ENCODE data around the gene SMAD1. TPM values are rescaled to one million over a fixed set of nuclear protein-coding genes. Genes with fewer than 3 reads are reported as not detected.

SMAD1 gene
- polyA plus RNA-seq (2011; rRNA removed), result 59.0 and 64.7 TPM in 2 replicates
- polyA minus RNA-seq (2011; rRNA and poly(A)+ RNA removed), result 54.4 and 60.0 TPM in 2 replicates

DNA sequence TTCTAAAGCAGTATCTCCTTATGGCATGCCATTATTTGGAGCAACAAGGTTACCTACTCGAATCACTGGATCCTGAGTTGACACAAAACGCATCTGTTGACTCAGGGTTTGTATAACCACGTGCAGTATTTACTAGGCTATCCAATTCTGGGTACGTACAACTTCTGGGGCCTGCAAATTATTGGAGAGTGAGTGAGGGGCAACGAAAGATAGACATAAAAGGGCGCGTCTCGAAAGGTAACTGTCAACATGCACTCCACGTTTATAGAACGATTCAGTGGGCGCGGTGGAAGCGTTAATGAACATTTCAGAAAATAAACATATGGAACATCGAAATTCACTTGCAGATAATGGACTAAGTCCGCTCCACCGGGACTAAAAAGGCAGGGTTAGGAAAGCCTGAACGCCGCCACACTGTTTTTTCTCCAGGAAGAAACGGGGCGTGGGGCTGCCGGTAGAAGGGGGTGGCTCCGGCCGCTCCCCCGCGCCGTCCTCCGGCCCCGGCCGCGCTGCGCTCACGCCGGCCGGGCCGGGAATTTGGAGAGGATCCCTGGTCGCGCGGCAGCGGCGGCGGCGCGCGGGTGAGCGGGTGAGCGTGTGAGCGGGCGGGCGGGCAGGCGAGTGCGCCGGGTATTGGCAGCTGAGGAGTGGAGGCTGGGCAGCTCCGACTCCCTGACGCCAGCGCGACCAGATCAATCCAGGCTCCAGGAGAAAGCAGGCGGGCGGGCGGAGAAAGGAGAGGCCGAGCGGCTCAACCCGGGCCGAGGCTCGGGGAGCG lies at the start of gene SMAD1:
Gene SMAD1 (plus strand): TSS at position 690 of the 778 bp plus-strand sequence. CDS start 32,761 bp downstream, outside the sequence.
- H3K27me3 ChIP-seq (ENCODE audit: control insufficient read depth, insufficient read depth, low read length), result no peaks in the 10 kb centered on the region
- CTCF ChIA-PET, result interaction anchor here (0.6 kb wide), 1 partner anchor 722 kb away, joined by 3 read pairs; no protein-coding TSS in a partner anchor
- H3K4me3 ChIP-seq (ENCODE audit: low read depth, low read length), result peak within 1 kb of the TSS; percentile 72
- DNase-seq (ENCODE audit: low read depth, low spot score), result peak; percentile 48
- peak within 1 kb of the TSS; percentile 92 for H3K27ac ChIP-seq (ENCODE audit: low read depth, low read length)
- POLR2A ChIA-PET, result interaction anchor here (0.6 kb wide), 2 partner anchors 44 to 60 kb away, joined by 4 to 12 read pairs; no protein-coding TSS in a partner anchor
- TF ChIP-seq, protein P1, sequence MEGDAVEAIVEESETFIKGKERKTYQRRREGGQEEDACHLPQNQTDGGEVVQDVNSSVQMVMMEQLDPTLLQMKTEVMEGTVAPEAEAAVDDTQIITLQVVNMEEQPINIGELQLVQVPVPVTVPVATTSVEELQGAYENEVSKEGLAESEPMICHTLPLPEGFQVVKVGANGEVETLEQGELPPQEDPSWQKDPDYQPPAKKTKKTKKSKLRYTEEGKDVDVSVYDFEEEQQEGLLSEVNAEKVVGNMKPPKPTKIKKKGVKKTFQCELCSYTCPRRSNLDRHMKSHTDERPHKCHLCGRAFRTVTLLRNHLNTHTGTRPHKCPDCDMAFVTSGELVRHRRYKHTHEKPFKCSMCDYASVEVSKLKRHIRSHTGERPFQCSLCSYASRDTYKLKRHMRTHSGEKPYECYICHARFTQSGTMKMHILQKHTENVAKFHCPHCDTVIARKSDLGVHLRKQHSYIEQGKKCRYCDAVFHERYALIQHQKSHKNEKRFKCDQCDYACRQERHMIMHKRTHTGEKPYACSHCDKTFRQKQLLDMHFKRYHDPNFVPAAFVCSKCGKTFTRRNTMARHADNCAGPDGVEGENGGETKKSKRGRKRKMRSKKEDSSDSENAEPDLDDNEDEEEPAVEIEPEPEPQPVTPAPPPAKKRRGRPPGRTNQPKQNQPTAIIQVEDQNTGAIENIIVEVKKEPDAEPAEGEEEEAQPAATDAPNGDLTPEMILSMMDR (IDR thresholded peaks at IDR 0.05; ENCODE audit: low read depth, low read length), result no peak
- H3K9me3 ChIP-seq (ENCODE audit: control insufficient read depth, insufficient read depth, low read length), result no peaks in the 10 kb centered on the region

DNA sequence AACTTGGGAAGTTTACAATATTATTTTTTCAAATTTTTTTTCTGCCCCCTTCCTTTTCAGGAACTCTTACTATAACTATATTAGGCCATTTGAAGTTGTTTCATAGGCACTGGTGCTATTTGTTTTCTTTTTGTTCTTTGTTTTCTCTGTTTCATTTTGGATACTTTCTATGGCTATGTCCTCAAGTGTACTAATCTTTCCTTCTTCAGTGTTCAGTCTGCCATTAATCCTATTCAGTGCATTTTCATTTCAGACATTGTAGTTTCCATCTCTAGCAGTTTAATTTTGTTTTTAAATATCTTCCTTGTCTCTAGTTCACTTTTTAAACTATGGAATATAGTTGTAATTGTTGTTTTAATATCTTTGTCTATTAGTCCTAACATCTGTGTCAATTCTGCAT lies 48.0 kb upstream of the SMAD1 start:
- ChIA-PET POLR2A (no interaction called here), CTCF (no interaction called here)
- TF ChIP-seq, protein P1 (IDR thresholded peaks at IDR 0.05; ENCODE audit: low read depth, low read length), result no peak
- Histone ChIP-seq H3K27me3 (ENCODE audit: control insufficient read depth, insufficient read depth, low read length) (peaks cover 2% of the 10 kb centered on the region), H3K4me3 (ENCODE audit: low read depth, low read length) (no peak overlapping the region), H3K9me3 (ENCODE audit: control insufficient read depth, insufficient read depth, low read length) (no peaks in the 10 kb centered on the region), H3K27ac (ENCODE audit: low read depth, low read length) (no peak overlapping the region)
- DNase-seq (ENCODE audit: low read depth, low spot score), result no peak

DNA sequence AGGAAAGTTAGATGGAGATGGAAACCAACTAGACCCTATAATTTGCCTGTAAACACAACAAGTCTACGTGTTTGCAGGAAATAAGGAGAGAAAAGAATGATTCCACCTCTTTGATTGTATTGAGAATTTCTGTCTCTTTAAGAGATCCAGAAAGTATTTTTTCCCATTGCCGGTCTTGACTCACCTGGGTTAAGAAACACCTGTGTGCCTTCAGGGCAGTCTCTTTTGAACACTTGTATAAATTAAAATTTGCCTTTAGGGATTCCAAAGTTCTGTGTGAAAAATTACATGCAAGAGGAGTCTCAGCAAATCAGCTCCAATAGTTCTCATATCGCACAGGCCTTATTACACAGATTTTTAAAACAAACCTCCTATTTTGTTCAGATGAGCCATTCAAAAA lies 46.0 kb upstream of the SMAD1 start:
- Histone ChIP-seq H3K27me3 (ENCODE audit: control insufficient read depth, insufficient read depth, low read length) (peaks cover 2% of the 10 kb centered on the region), H3K27ac (ENCODE audit: low read depth, low read length) (no peak overlapping the region), H3K4me3 (ENCODE audit: low read depth, low read length) (no peak overlapping the region), H3K9me3 (ENCODE audit: control insufficient read depth, insufficient read depth, low read length) (no peaks in the 10 kb centered on the region)
- ChIA-PET CTCF (no interaction called here), POLR2A (no interaction called here)
- DNase-seq (ENCODE audit: low read depth, low spot score), result no peak
- TF ChIP-seq, protein P1 (IDR thresholded peaks at IDR 0.05; ENCODE audit: low read depth, low read length), result no peak

DNA sequence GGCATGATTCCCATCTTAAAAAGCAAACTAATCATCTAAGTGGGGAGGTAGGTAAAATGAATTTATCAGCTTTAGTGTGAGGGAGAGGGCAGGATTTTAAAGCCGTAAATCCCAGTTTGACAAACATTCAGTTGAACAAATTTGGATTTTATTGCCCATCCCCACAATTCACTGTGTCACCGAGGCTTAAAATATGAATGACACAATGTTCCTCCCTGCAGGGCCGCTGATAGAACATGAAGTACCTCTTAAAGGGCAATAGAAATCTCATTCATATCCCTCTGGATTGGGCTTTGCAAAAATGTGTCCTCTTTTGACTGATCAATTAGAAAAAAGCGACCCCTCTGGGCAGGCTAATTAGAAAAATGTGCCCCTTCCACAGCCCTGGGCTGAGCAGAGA lies 45.5 kb upstream of the SMAD1 start:
- H3K4me3 ChIP-seq (ENCODE audit: low read depth, low read length), result no peak overlapping the region
- CTCF ChIA-PET, result no interaction called here
- POLR2A ChIA-PET, result no interaction called here
- no peaks in the 10 kb centered on the region for H3K9me3 ChIP-seq (ENCODE audit: control insufficient read depth, insufficient read depth, low read length)
- peaks cover 2% of the 10 kb centered on the region for H3K27me3 ChIP-seq (ENCODE audit: control insufficient read depth, insufficient read depth, low read length)
- TF ChIP-seq, protein P1 (IDR thresholded peaks at IDR 0.05; ENCODE audit: low read depth, low read length), result no peak
- no peak for DNase-seq (ENCODE audit: low read depth, low spot score)
- H3K27ac ChIP-seq (ENCODE audit: low read depth, low read length), result no peak overlapping the region

DNA sequence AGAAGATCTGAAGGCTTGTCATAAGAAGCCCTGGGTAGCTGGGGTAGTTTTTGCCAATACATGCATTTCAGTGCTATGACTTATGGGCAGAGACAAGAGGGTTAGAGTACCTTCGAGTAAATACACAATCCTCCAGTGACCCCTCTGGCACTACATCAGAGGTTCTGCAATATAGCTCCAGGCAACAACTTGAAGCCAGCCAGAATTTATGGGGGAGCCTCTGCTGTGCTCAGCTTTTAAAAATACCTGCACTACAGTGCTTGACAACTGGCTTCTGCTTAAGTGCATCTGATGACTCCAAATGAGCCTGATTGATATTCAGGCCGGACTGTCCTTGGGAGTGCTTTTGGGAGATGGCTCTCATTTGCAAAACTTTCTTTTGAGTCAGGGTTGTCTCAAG lies 44.9 kb upstream of the SMAD1 start:
- POLR2A ChIA-PET, result no interaction called here
- TF ChIP-seq, protein P1 (IDR thresholded peaks at IDR 0.05; ENCODE audit: low read depth, low read length), result no peak
- Histone ChIP-seq H3K27ac (ENCODE audit: low read depth, low read length) (no peak overlapping the region), H3K9me3 (ENCODE audit: control insufficient read depth, insufficient read depth, low read length) (no peaks in the 10 kb centered on the region), H3K4me3 (ENCODE audit: low read depth, low read length) (no peak overlapping the region), H3K27me3 (ENCODE audit: control insufficient read depth, insufficient read depth, low read length) (peaks cover 2% of the 10 kb centered on the region)
- CTCF ChIA-PET, result no interaction called here
- no peak for DNase-seq (ENCODE audit: low read depth, low spot score)

Data from AG04450 (cell line).